ENCODE results near the gene GRIA4.

The GRIA4 gene

GRCh38 chr11:105618343-105618955 is 8.6 kb downstream of the GRIA4 start:
- DNase-seq = no peak
- H2BK15ac ChIP-seq (ENCODE audit: low read depth, poor library complexity, severe bottlenecking) = no peak overlapping the region
- no peaks in the 10 kb centered on the region for H3K4me1 ChIP-seq (ENCODE audit: control insufficient read depth, insufficient read depth, low read depth, low read length)
- no peak overlapping the region for H4K8ac ChIP-seq (ENCODE audit: low read length)
- H3K9ac ChIP-seq (ENCODE audit: low read length) = no peak overlapping the region
- no peak overlapping the region for H3K4ac ChIP-seq (ENCODE audit: low read depth in 1 of 2, low read length in 2 of 2)
- H3K27me3 ChIP-seq (ENCODE audit: control insufficient read depth in 1 of 2, insufficient read depth in 1 of 2, low read length in 2 of 2) = no peaks in the 10 kb centered on the region
- H3K18ac ChIP-seq (ENCODE audit: low read depth in 1 of 2, low read length in 2 of 2) = no peak overlapping the region
- no peak overlapping the region for H2AFZ ChIP-seq (ENCODE audit: low read depth, low read length)
- H2BK120ac ChIP-seq (ENCODE audit: low read depth, low read length) = no peak overlapping the region
- H4K91ac ChIP-seq (ENCODE audit: low read length) = no peak overlapping the region
- no peaks in the 10 kb centered on the region for H3K36me3 ChIP-seq (ENCODE audit: control insufficient read depth in 1 of 2, insufficient read depth in 2 of 2, low read depth in 1 of 2, low read length in 2 of 2)
- H3K4me2 ChIP-seq (ENCODE audit: low read length, poor library complexity, severe bottlenecking) = no peak overlapping the region
- H3K14ac ChIP-seq (ENCODE audit: low read length in 2 of 2) = no peak overlapping the region
- H2AK5ac ChIP-seq (ENCODE audit: low read length, severe bottlenecking) = no peak overlapping the region
- no peak overlapping the region for H3K4me3 ChIP-seq (ENCODE audit: insufficient read depth in 1 of 2, low read depth in 1 of 2, low read length in 2 of 2)
- H3K9me3 ChIP-seq (ENCODE audit: control insufficient read depth, low read length) = no peaks in the 10 kb centered on the region
- WGBS = 95% methylated on average over 2 of the region's 2 CpGs
- no peak overlapping the region for H3K23ac ChIP-seq (ENCODE audit: low read length in 2 of 2)
- H2BK12ac ChIP-seq (ENCODE audit: low read length in 2 of 2) = no peak overlapping the region
- H3K79me1 ChIP-seq (replicated peaks; ENCODE audit: low read length, poor library complexity, severe bottlenecking) = no peaks in the 10 kb centered on the region
- H2BK5ac ChIP-seq (ENCODE audit: low read depth, low read length, poor library complexity, severe bottlenecking) = no peak overlapping the region
- H3K27ac ChIP-seq (ENCODE audit: low read length, poor library complexity, severe bottlenecking) = no peak overlapping the region

- H2AFZ ChIP-seq (ENCODE audit: low read depth, low read length) = no peak overlapping the region
- no peak overlapping the region for H4K91ac ChIP-seq (ENCODE audit: low read length)
- H2BK5ac ChIP-seq (ENCODE audit: low read depth, low read length, poor library complexity, severe bottlenecking) = no peak overlapping the region
- no peak overlapping the region for H2BK12ac ChIP-seq (ENCODE audit: low read length in 2 of 2)
- no peak overlapping the region for H3K4me3 ChIP-seq (ENCODE audit: insufficient read depth in 1 of 2, low read depth in 1 of 2, low read length in 2 of 2)
- no peak overlapping the region for H2BK15ac ChIP-seq (ENCODE audit: low read depth, poor library complexity, severe bottlenecking)
- H3K9me3 ChIP-seq (ENCODE audit: control insufficient read depth, low read length) = no peaks in the 10 kb centered on the region
- no peak overlapping the region for H3K4me2 ChIP-seq (ENCODE audit: low read length, poor library complexity, severe bottlenecking)
- no peaks in the 10 kb centered on the region for H3K4me1 ChIP-seq (ENCODE audit: control insufficient read depth, insufficient read depth, low read depth, low read length)
- DNase-seq = no peak
- H3K23ac ChIP-seq (ENCODE audit: low read length in 2 of 2) = no peak overlapping the region
- no peak overlapping the region for H3K4ac ChIP-seq (ENCODE audit: low read depth in 1 of 2, low read length in 2 of 2)
- H3K36me3 ChIP-seq (ENCODE audit: control insufficient read depth in 1 of 2, insufficient read depth in 2 of 2, low read depth in 1 of 2, low read length in 2 of 2) = no peaks in the 10 kb centered on the region
- H3K27me3 ChIP-seq (ENCODE audit: control insufficient read depth in 1 of 2, insufficient read depth in 1 of 2, low read length in 2 of 2) = no peaks in the 10 kb centered on the region
- H3K79me1 ChIP-seq (replicated peaks; ENCODE audit: low read length, poor library complexity, severe bottlenecking) = no peaks in the 10 kb centered on the region
- H3K27ac ChIP-seq (ENCODE audit: low read length, poor library complexity, severe bottlenecking) = no peak overlapping the region
- H2AK5ac ChIP-seq (ENCODE audit: low read length, severe bottlenecking) = no peak overlapping the region
- H3K9ac ChIP-seq (ENCODE audit: low read length) = no peak overlapping the region
- no peak overlapping the region for H4K8ac ChIP-seq (ENCODE audit: low read length)
- H3K14ac ChIP-seq (ENCODE audit: low read length in 2 of 2) = no peak overlapping the region
- H3K18ac ChIP-seq (ENCODE audit: low read depth in 1 of 2, low read length in 2 of 2) = no peak overlapping the region
- no peak overlapping the region for H2BK120ac ChIP-seq (ENCODE audit: low read depth, low read length)
These were observed 9.7 kb downstream of the GRIA4 start for GRCh38 chr11:105619556-105619955.

- no peak for DNase-seq
These were observed 12.1 kb downstream of the GRIA4 start for GRCh38 chr11:105622016-105622415.

GRCh38 chr11:105632316-105632715 is 22.4 kb downstream of the GRIA4 start:
- Histone ChIP-seq H3K4me1 (ENCODE audit: control insufficient read depth, insufficient read depth, low read depth, low read length) (peaks cover 1% of the 10 kb centered on the region), H2BK120ac (ENCODE audit: low read depth, low read length) (no peak overlapping the region), H3K23ac (ENCODE audit: low read length in 2 of 2) (no peak overlapping the region), H3K4me3 (ENCODE audit: insufficient read depth in 1 of 2, low read depth in 1 of 2, low read length in 2 of 2) (no peak overlapping the region), H2BK5ac (ENCODE audit: low read depth, low read length, poor library complexity, severe bottlenecking) (no peak overlapping the region), H2AFZ (ENCODE audit: low read depth, low read length) (no peak overlapping the region), H2BK12ac (ENCODE audit: low read length in 2 of 2) (no peak overlapping the region), H3K4me2 (ENCODE audit: low read length, poor library complexity, severe bottlenecking) (no peak overlapping the region), H4K91ac (ENCODE audit: low read length) (no peak overlapping the region), H3K4ac (ENCODE audit: low read depth in 1 of 2, low read length in 2 of 2) (no peak overlapping the region), H3K9me3 (ENCODE audit: control insufficient read depth, low read length) (no peaks in the 10 kb centered on the region), H3K27me3 (ENCODE audit: control insufficient read depth in 1 of 2, insufficient read depth in 1 of 2, low read length in 2 of 2) (no peaks in the 10 kb centered on the region), H2AK5ac (ENCODE audit: low read length, severe bottlenecking) (no peak overlapping the region), H3K36me3 (ENCODE audit: control insufficient read depth in 1 of 2, insufficient read depth in 2 of 2, low read depth in 1 of 2, low read length in 2 of 2) (no peaks in the 10 kb centered on the region), H3K79me1 (replicated peaks; ENCODE audit: low read length, poor library complexity, severe bottlenecking) (no peaks in the 10 kb centered on the region), H3K18ac (ENCODE audit: low read depth in 1 of 2, low read length in 2 of 2) (no peak overlapping the region), H3K27ac (ENCODE audit: low read length, poor library complexity, severe bottlenecking) (no peak overlapping the region), H2BK15ac (ENCODE audit: low read depth, poor library complexity, severe bottlenecking) (no peak overlapping the region), H4K8ac (ENCODE audit: low read length) (no peak overlapping the region), H3K14ac (ENCODE audit: low read length in 2 of 2) (no peak overlapping the region), H3K9ac (ENCODE audit: low read length) (no peak overlapping the region)
- DNase-seq = no peak

More at GRCh38 chr11:105622016-105622415, 12.1 kb downstream of the GRIA4 start:
- WGBS = 67% methylated on average over 1 of the region's 2 CpGs
- Histone ChIP-seq H3K79me1 (replicated peaks; ENCODE audit: low read length, poor library complexity, severe bottlenecking) (no peaks in the 10 kb centered on the region), H3K27ac (ENCODE audit: low read length, poor library complexity, severe bottlenecking) (no peak overlapping the region), H3K4ac (ENCODE audit: low read depth in 1 of 2, low read length in 2 of 2) (no peak overlapping the region), H2BK5ac (ENCODE audit: low read depth, low read length, poor library complexity, severe bottlenecking) (no peak overlapping the region), H2BK120ac (ENCODE audit: low read depth, low read length) (no peak overlapping the region), H3K4me2 (ENCODE audit: low read length, poor library complexity, severe bottlenecking) (no peak overlapping the region), H2AK5ac (ENCODE audit: low read length, severe bottlenecking) (no peak overlapping the region), H3K36me3 (ENCODE audit: control insufficient read depth in 1 of 2, insufficient read depth in 2 of 2, low read depth in 1 of 2, low read length in 2 of 2) (no peaks in the 10 kb centered on the region), H3K9me3 (ENCODE audit: control insufficient read depth, low read length) (no peaks in the 10 kb centered on the region), H2AFZ (ENCODE audit: low read depth, low read length) (no peak overlapping the region), H4K91ac (ENCODE audit: low read length) (no peak overlapping the region), H3K14ac (ENCODE audit: low read length in 2 of 2) (no peak overlapping the region), H4K8ac (ENCODE audit: low read length) (no peak overlapping the region), H2BK15ac (ENCODE audit: low read depth, poor library complexity, severe bottlenecking) (no peak overlapping the region), H3K4me3 (ENCODE audit: insufficient read depth in 1 of 2, low read depth in 1 of 2, low read length in 2 of 2) (no peak overlapping the region), H2BK12ac (ENCODE audit: low read length in 2 of 2) (no peak overlapping the region), H3K27me3 (ENCODE audit: control insufficient read depth in 1 of 2, insufficient read depth in 1 of 2, low read length in 2 of 2) (no peaks in the 10 kb centered on the region), H3K9ac (ENCODE audit: low read length) (no peak overlapping the region), H3K18ac (ENCODE audit: low read depth in 1 of 2, low read length in 2 of 2) (no peak overlapping the region), H3K4me1 (ENCODE audit: control insufficient read depth, insufficient read depth, low read depth, low read length) (no peaks in the 10 kb centered on the region), H3K23ac (ENCODE audit: low read length in 2 of 2) (no peak overlapping the region)
